Nephron (organoid): ENCODE measurements around the gene TTBK1.

Source experiments
- H3K27ac Mint-ChIP-seq, 3 experiments: 2 replicates each; pipeline ENCODE4 v1.8.0; 2020; ENCODE audit warnings: mixed read lengths in 3 of 3, mild to moderate bottlenecking in 2 of 3, moderate library complexity in 1 of 3
- H3K27me3 Mint-ChIP-seq: 2 replicates; pipeline ENCODE4 v1.8.0; 2021; ENCODE audit warnings: low read depth, mild to moderate bottlenecking, moderate library complexity, mixed read lengths
- H3K36me3 Mint-ChIP-seq: 2 replicates; pipeline ENCODE4 v1.8.0; 2020; ENCODE audit warnings: low read depth, mixed read lengths
- H3K4me1 Mint-ChIP-seq: 2 replicates; pipeline ENCODE4 v1.8.0; 2020; ENCODE audit warnings: mixed read lengths
- H3K4me3 Mint-ChIP-seq, 3 experiments: 2 replicates each; pipeline ENCODE4 v1.8.0; 2020; ENCODE audit warnings: mild to moderate bottlenecking in 3 of 3, mixed read lengths in 3 of 3, moderate library complexity in 2 of 3
- H3K9me3 Mint-ChIP-seq: 2 replicates; pipeline ENCODE4 v1.8.0; 2020; ENCODE audit warnings: mixed read lengths
- CTCF ChIP-seq, 3 experiments: fragments of 200-600 bp; sonication (generic); IDR thresholded peaks; one replicate each; pipeline ENCODE4 v1.5.0; 2021; ENCODE audit warnings: antibody characterized with exemption in 3 of 3; ENCODE audit not compliant: unreplicated experiment in 3 of 3

Gene TTBK1

DNA sequence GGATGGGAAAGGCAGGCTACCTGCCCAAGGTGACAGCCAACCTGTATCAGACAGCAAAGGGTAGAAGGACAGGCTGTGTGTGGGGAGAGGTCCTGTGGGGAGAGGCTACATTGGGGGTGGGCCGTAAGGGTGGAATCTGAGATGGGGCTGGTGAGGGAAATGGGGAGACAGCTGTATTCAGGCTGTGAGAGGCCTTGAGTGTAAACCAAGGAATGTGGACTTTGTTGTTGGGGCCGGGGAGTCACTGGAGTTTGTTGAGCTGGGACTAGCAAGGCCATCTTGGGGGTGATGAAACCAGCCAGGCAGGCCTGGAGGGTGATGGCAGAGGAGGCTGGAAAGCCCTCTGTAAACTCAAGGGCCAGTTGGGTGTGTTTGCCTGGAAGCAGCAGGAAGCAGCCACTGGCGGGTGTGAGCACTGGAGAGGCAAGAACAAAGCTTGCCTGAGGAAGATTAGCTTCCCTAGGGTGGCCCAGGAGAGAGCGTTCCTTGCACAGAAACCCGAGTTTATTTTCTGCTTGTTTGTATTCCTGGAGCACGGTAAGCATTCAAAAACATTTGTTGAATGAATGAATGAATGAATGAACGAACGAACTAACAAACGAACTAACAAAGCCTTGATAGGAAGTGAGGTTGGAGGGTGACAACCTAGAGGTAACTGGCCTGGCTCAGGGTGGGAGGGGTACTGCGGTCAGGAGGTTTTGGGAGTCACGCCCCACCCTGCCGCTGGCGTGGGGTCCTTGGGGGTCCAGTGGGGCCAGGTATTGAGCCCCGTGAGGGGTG is 18.9 kb downstream of the TTBK1 start:
- H3K9me3 Mint-ChIP-seq, result no peaks in the 10 kb centered on the region
- peaks cover 16% of the 10 kb centered on the region for H3K27me3 Mint-ChIP-seq
- no peaks in the 10 kb centered on the region for H3K36me3 Mint-ChIP-seq
- H3K4me3 Mint-ChIP-seq, result no peak overlapping the region
- H3K4me1 Mint-ChIP-seq, result peaks cover 15% of the 10 kb centered on the region
- peak overlapping the region in 1 of 3 experiments; percentile 60 for H3K27ac Mint-ChIP-seq
- TF ChIP-seq CTCF (IDR thresholded peaks at IDR 0.05; ENCODE audit: unreplicated experiment in 3 of 3), result no peak

- no peak overlapping the region for H3K4me3 Mint-ChIP-seq
- H3K36me3 Mint-ChIP-seq, result no peaks in the 10 kb centered on the region
- H3K9me3 Mint-ChIP-seq, result no peaks in the 10 kb centered on the region
- H3K4me1 Mint-ChIP-seq, result peaks cover 21% of the 10 kb centered on the region
- no peak for TF ChIP-seq CTCF (IDR thresholded peaks at IDR 0.05; ENCODE audit: unreplicated experiment in 3 of 3)
- no peak overlapping the region for H3K27ac Mint-ChIP-seq
- H3K27me3 Mint-ChIP-seq, result peaks cover 18% of the 10 kb centered on the region
These were observed 19.6 kb downstream of the TTBK1 start for GRCh38 chr6:43262780-43263313.

- Mint-ChIP-seq H3K9me3 (no peaks in the 10 kb centered on the region), H3K36me3 (no peaks in the 10 kb centered on the region), H3K27me3 (peaks cover 25% of the 10 kb centered on the region), H3K4me1 (peaks cover 23% of the 10 kb centered on the region), H3K4me3 (no peak overlapping the region), H3K27ac (peak overlapping the region in 1 of 3 experiments; percentile 10)
- peak; percentile 73 to 85 (median 75) for TF ChIP-seq CTCF (IDR thresholded peaks at IDR 0.05; ENCODE audit: unreplicated experiment in 3 of 3)
These were observed 20.3 kb downstream of the TTBK1 start for GRCh38 chr6:43263314-43264178.

DNA sequence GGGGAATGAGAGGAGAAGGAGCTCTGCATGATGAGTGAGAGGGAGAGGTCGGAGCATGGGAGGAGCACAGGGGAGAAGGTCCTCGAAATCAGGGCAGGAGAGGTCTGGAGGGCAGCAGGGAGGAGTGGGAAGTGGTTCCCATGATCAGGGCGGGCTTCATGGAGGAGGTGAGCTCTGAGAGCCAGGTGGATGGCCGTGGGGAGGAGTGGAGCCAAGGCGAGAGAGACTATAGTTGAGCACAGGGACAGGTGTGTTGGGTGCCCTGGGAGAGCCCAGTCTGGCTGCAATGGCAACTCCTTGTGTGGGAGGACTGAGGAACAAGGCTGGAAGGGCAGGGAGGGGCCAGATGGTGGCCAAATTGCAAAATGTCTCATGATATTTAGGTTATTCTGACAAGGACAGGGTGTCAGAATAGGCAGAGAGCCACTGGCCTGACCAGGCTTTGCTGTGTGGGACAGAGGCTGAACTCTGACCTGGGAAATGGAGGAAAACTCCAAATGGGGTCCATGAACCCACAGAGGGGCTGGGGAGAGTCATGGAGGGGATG is 21.4 kb downstream of the TTBK1 start:
- no peak for TF ChIP-seq CTCF (IDR thresholded peaks at IDR 0.05; ENCODE audit: unreplicated experiment in 3 of 3)
- Mint-ChIP-seq H3K36me3 (no peaks in the 10 kb centered on the region), H3K4me1 (peaks cover 30% of the 10 kb centered on the region), H3K9me3 (no peaks in the 10 kb centered on the region), H3K4me3 (no peak overlapping the region), H3K27ac (no peak overlapping the region), H3K27me3 (peaks cover 27% of the 10 kb centered on the region)

DNA sequence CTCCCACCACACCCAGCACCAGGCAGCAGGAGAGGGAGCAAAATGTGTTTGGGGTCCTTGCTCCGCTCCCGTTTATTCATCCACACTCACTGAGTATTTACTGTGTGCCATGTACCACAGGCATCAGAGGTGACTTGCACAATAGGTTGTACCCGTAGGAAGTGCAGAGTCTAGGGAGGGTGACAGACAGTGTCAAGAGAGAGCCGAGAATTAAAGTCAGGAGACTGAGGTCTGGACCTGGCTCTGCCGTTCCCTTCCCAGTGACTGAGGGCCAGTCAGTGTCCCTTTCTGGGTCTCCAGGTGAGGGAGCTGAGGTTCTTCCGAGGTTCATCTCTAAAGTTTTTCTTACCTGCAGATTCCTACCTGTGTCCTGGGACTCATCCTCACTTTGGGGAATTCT is 22.3 kb downstream of the TTBK1 start:
- Mint-ChIP-seq H3K9me3 (no peaks in the 10 kb centered on the region), H3K36me3 (no peaks in the 10 kb centered on the region)

More for the DNA sequence above, 22.3 kb downstream of the TTBK1 start:
- TF ChIP-seq CTCF (IDR thresholded peaks at IDR 0.05; ENCODE audit: unreplicated experiment in 3 of 3), result no peak
- no peak overlapping the region for H3K4me3 Mint-ChIP-seq
- peaks cover 34% of the 10 kb centered on the region for H3K27me3 Mint-ChIP-seq
- peaks cover 37% of the 10 kb centered on the region for H3K4me1 Mint-ChIP-seq
- H3K27ac Mint-ChIP-seq, result no peak overlapping the region
